HL-60 (cell line): Measurements from ENCODE around the gene PNPLA2.

Source experiments
- DNase-seq, 2 experiments: peaks; one replicate each; pipeline ENCODE4 v3.0.0-alpha.2; 2010 to 2020; ENCODE audit warnings: low read depth in 1 of 2, low spot score in 1 of 2
- H3K27ac ChIP-seq: fragments of 250-450 bp; sonication (Bioruptor Pico); replicated peaks from 2 replicates; pipeline ENCODE4 v1.5.1; 2020; ENCODE audit warnings: mild to moderate bottlenecking, moderate library complexity
- H3K27me3 ChIP-seq: fragments of 250-450 bp; sonication (Bioruptor Pico); 2 replicates; pipeline ENCODE4 v1.5.1; 2021; ENCODE audit warnings: mild to moderate bottlenecking, moderate library complexity; ENCODE audit not compliant: insufficient read depth, poor library complexity, severe bottlenecking
- H3K4me3 ChIP-seq: replicated peaks from 2 replicates; pipeline ENCODE4 v1.5.1; 2011; ENCODE audit warnings: mild to moderate bottlenecking, control low read depth, low read length; ENCODE audit not compliant: insufficient read depth
- GABPA ChIP-seq: IDR thresholded peaks from 2 replicates; pipeline ENCODE4 v1.6.1; 2012; ENCODE audit warnings: low read depth
- POLR2AphosphoS5 ChIP-seq: IDR thresholded peaks from 2 replicates; pipeline ENCODE4 v1.6.1; 2012; ENCODE audit warnings: low read depth
- SPI1 ChIP-seq: IDR thresholded peaks from 2 replicates; pipeline ENCODE4 v1.6.1; 2012; ENCODE audit warnings: low read depth, mild to moderate bottlenecking, borderline replicate concordance
- TF ChIP-seq, protein P1 (sequence below): IDR thresholded peaks from 2 replicates; pipeline ENCODE4 v1.6.1; 2012; ENCODE audit warnings: low read depth; ENCODE audit not compliant: insufficient replicate concordance
- TF ChIP-seq, protein P2 (sequence below): IDR thresholded peaks from one replicate; pipeline ENCODE4 v1.5.1; 2011; ENCODE audit warnings: low read length, control low read depth, inconsistent platforms; ENCODE audit not compliant: insufficient read depth

PNPLA2 gene

DNA sequence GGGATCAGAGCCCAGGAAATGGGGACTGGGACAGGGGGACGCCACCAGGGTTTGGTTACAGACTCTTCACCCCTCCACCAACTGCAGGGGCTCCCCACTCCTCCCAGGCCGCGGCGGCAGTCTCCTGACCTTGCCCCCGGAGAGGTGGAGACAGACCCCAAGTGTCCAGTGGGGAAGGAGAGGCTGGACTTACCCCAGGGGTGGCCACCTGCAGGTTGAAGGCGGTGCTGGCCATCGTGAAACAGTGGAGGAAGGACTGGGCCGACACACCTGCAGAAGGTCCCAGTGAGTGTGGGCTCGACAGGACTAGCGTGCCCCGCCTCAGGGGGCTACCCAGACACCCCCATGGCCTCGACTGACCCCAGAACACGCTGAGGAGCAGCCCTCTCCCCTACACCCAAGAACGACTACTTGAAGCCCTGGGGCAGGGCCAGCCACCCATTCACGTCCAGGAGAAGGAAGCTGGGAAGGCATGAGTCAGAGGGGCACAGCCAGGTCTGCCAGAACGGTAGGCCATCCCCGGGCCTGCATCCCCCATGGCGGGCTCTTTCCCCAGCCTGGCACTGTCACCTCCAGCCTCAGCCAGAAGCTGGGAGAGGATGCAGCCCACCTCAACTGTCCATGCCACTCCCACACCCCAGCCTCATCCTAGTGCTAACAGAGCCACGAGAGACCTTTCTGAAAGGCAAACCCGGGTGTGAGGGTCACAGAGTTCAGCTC, 43.7 kb upstream of the PNPLA2 start:
- Histone ChIP-seq H3K27ac (no peak overlapping the region), H3K4me3 (peak overlapping the region; percentile 72), H3K27me3 (no peaks in the 10 kb centered on the region)
- no peak for DNase-seq
- TF ChIP-seq, protein P1, sequence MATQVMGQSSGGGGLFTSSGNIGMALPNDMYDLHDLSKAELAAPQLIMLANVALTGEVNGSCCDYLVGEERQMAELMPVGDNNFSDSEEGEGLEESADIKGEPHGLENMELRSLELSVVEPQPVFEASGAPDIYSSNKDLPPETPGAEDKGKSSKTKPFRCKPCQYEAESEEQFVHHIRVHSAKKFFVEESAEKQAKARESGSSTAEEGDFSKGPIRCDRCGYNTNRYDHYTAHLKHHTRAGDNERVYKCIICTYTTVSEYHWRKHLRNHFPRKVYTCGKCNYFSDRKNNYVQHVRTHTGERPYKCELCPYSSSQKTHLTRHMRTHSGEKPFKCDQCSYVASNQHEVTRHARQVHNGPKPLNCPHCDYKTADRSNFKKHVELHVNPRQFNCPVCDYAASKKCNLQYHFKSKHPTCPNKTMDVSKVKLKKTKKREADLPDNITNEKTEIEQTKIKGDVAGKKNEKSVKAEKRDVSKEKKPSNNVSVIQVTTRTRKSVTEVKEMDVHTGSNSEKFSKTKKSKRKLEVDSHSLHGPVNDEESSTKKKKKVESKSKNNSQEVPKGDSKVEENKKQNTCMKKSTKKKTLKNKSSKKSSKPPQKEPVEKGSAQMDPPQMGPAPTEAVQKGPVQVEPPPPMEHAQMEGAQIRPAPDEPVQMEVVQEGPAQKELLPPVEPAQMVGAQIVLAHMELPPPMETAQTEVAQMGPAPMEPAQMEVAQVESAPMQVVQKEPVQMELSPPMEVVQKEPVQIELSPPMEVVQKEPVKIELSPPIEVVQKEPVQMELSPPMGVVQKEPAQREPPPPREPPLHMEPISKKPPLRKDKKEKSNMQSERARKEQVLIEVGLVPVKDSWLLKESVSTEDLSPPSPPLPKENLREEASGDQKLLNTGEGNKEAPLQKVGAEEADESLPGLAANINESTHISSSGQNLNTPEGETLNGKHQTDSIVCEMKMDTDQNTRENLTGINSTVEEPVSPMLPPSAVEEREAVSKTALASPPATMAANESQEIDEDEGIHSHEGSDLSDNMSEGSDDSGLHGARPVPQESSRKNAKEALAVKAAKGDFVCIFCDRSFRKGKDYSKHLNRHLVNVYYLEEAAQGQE, result no peak
- peak; percentile 12; the same call in 1 of the 2 replicates for TF ChIP-seq POLR2AphosphoS5

DNA sequence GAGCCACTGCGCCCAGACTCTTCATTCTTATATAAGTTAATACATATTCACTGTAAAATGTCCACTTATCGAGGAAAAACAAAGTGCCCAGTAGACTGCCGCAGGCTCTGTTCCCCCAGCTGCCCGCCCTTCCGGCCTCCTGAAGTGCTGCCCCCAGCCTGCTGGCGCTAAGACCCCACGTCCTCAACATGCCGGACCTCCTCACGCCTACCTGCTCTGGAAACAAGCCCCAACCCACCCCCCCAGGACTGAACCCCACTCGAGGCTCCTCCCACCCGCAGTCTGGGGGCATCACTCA, 42.5 kb upstream of the PNPLA2 start:
- Histone ChIP-seq H3K27ac (peak overlapping the region; percentile 83), H3K4me3 (peak overlapping the region; percentile 72), H3K27me3 (no peaks in the 10 kb centered on the region)
- DNase-seq, result no peak
- TF ChIP-seq, protein P1, result no peak
- TF ChIP-seq, protein P2, sequence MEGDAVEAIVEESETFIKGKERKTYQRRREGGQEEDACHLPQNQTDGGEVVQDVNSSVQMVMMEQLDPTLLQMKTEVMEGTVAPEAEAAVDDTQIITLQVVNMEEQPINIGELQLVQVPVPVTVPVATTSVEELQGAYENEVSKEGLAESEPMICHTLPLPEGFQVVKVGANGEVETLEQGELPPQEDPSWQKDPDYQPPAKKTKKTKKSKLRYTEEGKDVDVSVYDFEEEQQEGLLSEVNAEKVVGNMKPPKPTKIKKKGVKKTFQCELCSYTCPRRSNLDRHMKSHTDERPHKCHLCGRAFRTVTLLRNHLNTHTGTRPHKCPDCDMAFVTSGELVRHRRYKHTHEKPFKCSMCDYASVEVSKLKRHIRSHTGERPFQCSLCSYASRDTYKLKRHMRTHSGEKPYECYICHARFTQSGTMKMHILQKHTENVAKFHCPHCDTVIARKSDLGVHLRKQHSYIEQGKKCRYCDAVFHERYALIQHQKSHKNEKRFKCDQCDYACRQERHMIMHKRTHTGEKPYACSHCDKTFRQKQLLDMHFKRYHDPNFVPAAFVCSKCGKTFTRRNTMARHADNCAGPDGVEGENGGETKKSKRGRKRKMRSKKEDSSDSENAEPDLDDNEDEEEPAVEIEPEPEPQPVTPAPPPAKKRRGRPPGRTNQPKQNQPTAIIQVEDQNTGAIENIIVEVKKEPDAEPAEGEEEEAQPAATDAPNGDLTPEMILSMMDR, result no peak
- TF ChIP-seq GABPA (no peak), POLR2AphosphoS5 (no peak), SPI1 (no peak)

DNA sequence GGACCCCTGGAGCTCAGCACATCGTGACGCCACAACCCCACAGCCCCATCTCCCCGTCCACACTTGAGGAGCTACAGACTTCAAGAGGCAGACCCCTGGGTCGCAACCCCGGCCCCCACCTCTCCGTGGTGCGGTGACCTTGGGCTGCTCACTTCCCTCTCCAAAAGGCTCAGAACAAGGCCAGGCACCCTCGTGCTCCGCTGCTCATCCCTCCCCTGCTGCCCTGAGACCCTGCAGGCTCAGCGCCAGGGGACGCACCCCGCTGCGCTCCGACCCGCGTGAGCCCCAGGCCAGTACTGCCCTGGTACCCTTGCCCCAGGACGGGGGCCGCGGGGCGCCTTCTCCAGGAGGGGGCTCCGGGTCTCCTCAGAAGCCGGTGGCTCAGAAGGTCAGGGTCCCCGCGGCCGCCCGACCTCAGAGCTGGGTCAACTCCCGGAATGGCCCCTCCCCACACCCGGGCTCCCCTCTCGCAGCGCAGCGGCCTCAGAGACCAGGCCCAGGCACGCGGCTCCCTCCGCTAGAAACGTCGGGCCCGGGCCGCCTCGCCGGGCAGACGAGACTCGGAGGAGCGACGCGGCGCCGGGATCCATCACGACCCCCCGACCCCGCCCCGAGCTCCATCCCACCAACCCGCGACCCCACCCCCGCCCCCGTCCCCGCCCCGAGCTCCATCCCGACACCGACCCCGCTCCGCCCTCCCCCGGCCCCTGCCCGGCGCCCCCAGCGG, 42.0 kb upstream of the PNPLA2 start:
- TF ChIP-seq SPI1, result peak; percentile 9; the same call in 1 of the 2 replicates
- peak; percentile 44; the same call in 1 of the 2 replicates for TF ChIP-seq POLR2AphosphoS5
- TF ChIP-seq, protein P2, result no peak
- Histone ChIP-seq H3K27ac (peak overlapping the region; percentile 83), H3K27me3 (no peaks in the 10 kb centered on the region), H3K4me3 (peak overlapping the region; percentile 72)
- DNase-seq, result peak; percentile 56 to 63

DNA sequence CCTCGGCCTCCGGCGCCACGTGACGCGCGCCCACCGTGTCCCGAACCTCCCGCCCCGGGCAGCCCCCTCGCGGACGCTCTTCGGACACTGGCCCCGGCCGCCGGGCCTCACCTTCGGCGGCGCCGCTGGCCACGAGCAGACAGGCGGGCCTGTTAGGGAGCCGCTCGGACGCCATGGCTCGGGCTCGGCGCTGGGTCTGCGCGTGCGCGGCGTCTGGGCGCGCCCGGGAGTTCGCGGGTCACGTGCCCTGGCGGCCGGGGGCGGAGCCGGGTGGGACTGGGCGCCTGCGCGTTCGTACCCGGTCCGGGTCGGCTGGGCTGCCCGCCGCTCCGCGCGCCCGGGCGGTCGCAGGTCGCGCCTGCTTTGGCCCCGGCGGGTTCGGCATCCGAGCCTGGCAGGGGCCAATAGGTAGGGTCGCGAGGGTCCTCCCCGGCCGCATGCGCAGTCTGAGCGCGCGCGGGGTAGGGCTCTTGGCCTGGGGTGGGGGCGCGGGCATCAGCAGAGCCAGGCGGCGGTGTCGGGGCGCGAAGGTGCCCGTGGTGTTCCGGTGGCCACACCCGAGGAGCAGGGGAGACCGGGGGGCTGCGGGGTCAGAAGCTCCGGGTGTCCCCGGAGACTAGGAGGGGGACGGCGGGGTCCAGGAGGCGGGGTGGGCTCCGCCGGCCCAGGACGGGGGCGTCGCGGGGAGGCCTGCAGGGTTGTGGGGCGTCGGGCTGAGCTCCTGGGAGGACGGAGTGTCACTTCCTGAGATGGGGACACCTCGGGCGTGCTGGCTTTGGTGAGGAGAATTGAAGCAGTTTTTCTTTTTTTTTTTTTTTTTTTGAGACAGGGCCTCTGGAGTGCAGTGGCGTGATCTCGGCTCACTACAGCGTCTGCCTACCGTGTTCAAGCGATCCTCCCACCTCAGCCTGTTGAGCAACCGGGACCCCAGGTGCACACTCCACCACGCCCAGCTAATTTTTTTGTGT, 41.1 kb upstream of the PNPLA2 start, which contains the start of gene GATD1:
GATD1 (minus strand) TSS at position 200 of the 968 bp plus-strand sequence; CDS start at position 175, 25 bp downstream.
- peak within 1 kb of the TSS; percentile 72 for H3K4me3 ChIP-seq
- TF ChIP-seq GABPA (no peak), POLR2AphosphoS5 (peak; percentile 51; the same call in 1 of the 2 replicates), SPI1 (no peak)
- TF ChIP-seq, protein P2, result no peak
- TF ChIP-seq, protein P1, result peak; percentile 43
- DNase-seq, result peak; percentile 85 to 88
- peak within 1 kb of the TSS; percentile 84 for H3K27ac ChIP-seq
- H3K27me3 ChIP-seq, result no peaks in the 10 kb centered on the region
